GM19025 (cell line): ENCODE results near the gene HFE.

Experiments used
- ATAC-seq: cut with Tn5 transposase; IDR thresholded peaks from one replicate; pipeline ENCODE4 v1.9.1; 2021; ENCODE audit warnings: mild to moderate bottlenecking, low read depth, moderate library complexity; ENCODE audit not compliant: unreplicated experiment

HFE gene

GRCh38 chr6:26130581-26131249 lies 43.5 kb downstream of the HFE start:
- no peak for ATAC-seq

DNA sequence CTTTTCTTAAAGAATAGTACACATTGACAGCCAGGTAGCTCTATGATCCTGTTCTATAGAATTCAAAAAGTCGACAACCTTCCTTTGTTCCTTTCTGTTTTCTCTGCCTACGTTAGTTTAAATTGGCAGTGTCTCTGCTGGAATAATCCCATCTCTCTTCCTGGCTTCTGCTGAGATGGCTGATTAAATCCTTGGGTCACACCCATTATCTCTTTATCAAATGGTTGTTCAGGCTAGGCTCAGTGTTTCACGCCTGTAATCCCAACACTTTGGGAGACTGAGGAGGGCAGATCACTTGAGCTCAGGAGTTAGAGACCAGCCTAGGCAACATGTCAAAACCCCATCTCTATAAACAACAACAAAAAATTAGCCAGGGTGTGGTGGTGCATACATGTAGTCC lies 44.4 kb downstream of the HFE start:
- ATAC-seq, result no peak

DNA sequence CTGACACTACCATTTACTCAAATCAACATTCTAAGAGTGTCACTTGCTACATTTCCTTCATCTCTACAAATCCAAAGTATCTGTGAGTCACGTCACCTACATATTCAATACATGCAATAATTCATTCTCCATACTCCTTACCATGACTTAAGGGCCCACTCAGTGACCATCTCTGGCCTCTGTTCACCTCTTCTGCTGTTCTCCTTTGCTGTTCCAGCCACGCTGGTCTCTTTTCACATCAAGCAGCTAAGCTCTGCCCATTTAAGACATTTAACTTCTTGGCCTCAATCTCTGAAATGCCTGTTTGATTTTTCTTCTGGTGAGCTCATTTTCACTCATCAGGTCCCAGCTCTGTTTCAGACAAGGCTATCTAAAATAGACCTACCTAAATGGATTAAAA lies 46.5 kb downstream of the HFE start:
- no peak for ATAC-seq

DNA sequence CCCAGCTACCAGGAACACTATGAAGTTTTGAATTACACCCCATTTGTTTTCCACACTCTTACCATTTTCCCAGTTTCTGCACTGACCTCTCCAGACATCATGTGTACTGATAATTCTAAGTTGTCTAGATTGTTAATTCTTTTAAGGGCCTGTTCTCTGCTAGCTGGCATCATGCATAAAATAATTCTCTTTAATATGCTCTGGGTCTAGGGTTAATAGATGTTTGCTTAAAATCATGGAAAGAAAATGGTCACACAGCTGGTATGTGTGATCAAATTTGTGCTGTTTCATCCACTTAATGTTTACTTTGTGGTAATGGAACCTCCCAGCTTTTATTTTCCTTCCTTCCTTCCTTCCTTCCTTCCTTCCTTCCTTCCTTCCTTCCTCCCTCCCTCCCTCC lies 49.1 kb downstream of the HFE start:
- no peak for ATAC-seq

DNA sequence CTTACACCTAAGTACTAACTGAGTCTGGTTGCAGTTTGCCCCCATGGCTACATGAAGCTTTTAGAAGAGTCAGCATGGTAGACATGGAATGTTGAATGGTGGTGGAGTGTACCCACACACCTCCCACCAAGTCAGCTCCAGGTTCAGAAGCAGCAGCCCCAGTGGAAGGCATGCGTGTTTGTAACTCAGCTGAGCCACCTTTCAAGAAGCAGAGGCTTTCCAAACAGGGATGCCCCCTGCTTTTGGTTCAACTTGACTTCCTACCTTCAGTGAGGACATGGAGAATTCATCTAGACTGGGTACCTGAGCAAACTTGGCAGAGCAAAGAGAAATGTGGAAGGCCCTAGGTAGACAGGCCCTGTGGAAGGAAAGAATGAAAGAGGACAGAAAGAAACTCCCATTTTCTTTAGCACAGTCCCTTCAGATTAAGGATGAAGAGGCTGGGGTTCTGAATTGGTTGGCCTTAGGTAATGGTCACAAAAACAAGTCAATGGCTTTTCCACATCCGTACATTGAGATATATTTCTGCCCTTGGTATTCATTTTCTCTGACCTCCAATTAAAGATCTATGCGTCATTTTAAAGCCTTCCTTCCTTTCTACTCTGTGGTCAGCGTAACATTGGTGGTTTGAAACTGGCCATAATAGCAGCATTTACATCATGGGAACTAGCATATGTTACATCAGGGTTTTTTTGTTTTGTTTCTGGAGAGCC lies 53.2 kb downstream of the HFE start:
- no peak for ATAC-seq

GRCh38 chr6:26140967-26141294 lies 53.7 kb downstream of the HFE start:
- no peak for ATAC-seq

GRCh38 chr6:26141378-26141904 lies 54.2 kb downstream of the HFE start:
- ATAC-seq, result no peak

- no peak for ATAC-seq
Measured at GRCh38 chr6:26142026-26142425, 54.8 kb downstream of the HFE start.
